ENCODE data around the gene PRPF8.

Gene PRPF8

GRCh38 chr17:1684378-1685189 is at the start of gene PRPF8:
TSS of gene PRPF8 (minus strand) at chr17:1684867. CDS start at chr17:1684571, 296 bp downstream.
- H3K9me3 ChIP-seq (ENCODE audit: control insufficient read depth in 1 of 2, low read length in 2 of 2) = no peaks in the 10 kb centered on the region
- peak within 1 kb of the TSS; percentile 91 for H3K27ac ChIP-seq (ENCODE audit: low read depth, low read length)
- peak within 1 kb of the TSS; percentile 84 to 94 for H3K9ac ChIP-seq (ENCODE audit: low read depth in 1 of 2, low read length in 2 of 2)
- H3K36me3 ChIP-seq (ENCODE audit: control insufficient read depth in 1 of 2, insufficient read depth in 2 of 2, low read length in 2 of 2) = peaks cover 30 to 33% of the 10 kb centered on the region in 2 donors
- H3K4me1 ChIP-seq (ENCODE audit: control insufficient read depth in 1 of 2, insufficient read depth in 2 of 2, low read length in 2 of 2) = peaks cover 8 to 13% of the 10 kb centered on the region in 2 donors
- peak within 1 kb of the TSS; percentile 84 to 95 for H3K4me3 ChIP-seq (ENCODE audit: low read depth in 1 of 2, low read length in 2 of 2)
- no peaks in the 10 kb centered on the region for H3K27me3 ChIP-seq (ENCODE audit: control insufficient read depth in 1 of 2, insufficient read depth in 2 of 2, low read length in 2 of 2)

GRCh38 chr17:1733759-1734158 is 49.1 kb upstream of the PRPF8 start:
- Histone ChIP-seq H3K4me3 (ENCODE audit: low read depth in 1 of 2, low read length in 2 of 2) (no peak overlapping the region), H3K27ac (ENCODE audit: low read depth, low read length) (no peak overlapping the region), H3K9me3 (ENCODE audit: control insufficient read depth in 1 of 2, low read length in 2 of 2) (no peaks in the 10 kb centered on the region), H3K4me1 (ENCODE audit: control insufficient read depth in 1 of 2, insufficient read depth in 2 of 2, low read length in 2 of 2) (peaks cover 11 to 12% of the 10 kb centered on the region in 2 donors), H3K9ac (ENCODE audit: low read depth in 1 of 2, low read length in 2 of 2) (no peak overlapping the region), H3K36me3 (ENCODE audit: control insufficient read depth in 1 of 2, insufficient read depth in 2 of 2, low read length in 2 of 2) (peaks cover 5 to 40% of the 10 kb centered on the region in 2 donors), H3K27me3 (ENCODE audit: control insufficient read depth in 1 of 2, insufficient read depth in 2 of 2, low read length in 2 of 2) (no peaks in the 10 kb centered on the region)

GRCh38 chr17:1732833-1733321 is 48.2 kb upstream of the PRPF8 start:
- no peaks in the 10 kb centered on the region for H3K27me3 ChIP-seq (ENCODE audit: control insufficient read depth in 1 of 2, insufficient read depth in 2 of 2, low read length in 2 of 2)
- H3K4me1 ChIP-seq (ENCODE audit: control insufficient read depth in 1 of 2, insufficient read depth in 2 of 2, low read length in 2 of 2) = peaks cover 11 to 12% of the 10 kb centered on the region in 2 donors
- no peak overlapping the region for H3K4me3 ChIP-seq (ENCODE audit: low read depth in 1 of 2, low read length in 2 of 2)
- H3K9ac ChIP-seq (ENCODE audit: low read depth in 1 of 2, low read length in 2 of 2) = no peak overlapping the region
- H3K27ac ChIP-seq (ENCODE audit: low read depth, low read length) = no peak overlapping the region
- H3K36me3 ChIP-seq (ENCODE audit: control insufficient read depth in 1 of 2, insufficient read depth in 2 of 2, low read length in 2 of 2) = peaks cover 3 to 45% of the 10 kb centered on the region in 2 donors
- H3K9me3 ChIP-seq (ENCODE audit: control insufficient read depth in 1 of 2, low read length in 2 of 2) = no peaks in the 10 kb centered on the region

- Histone ChIP-seq H3K4me1 (ENCODE audit: control insufficient read depth in 1 of 2, insufficient read depth in 2 of 2, low read length in 2 of 2) (peaks cover 11 to 13% of the 10 kb centered on the region in 2 donors), H3K4me3 (ENCODE audit: low read depth in 1 of 2, low read length in 2 of 2) (no peak overlapping the region), H3K9ac (ENCODE audit: low read depth in 1 of 2, low read length in 2 of 2) (no peak overlapping the region), H3K27me3 (ENCODE audit: control insufficient read depth in 1 of 2, insufficient read depth in 2 of 2, low read length in 2 of 2) (no peaks in the 10 kb centered on the region), H3K36me3 (ENCODE audit: control insufficient read depth in 1 of 2, insufficient read depth in 2 of 2, low read length in 2 of 2) (peaks cover 0 to 45% of the 10 kb centered on the region in 2 donors), H3K9me3 (ENCODE audit: control insufficient read depth in 1 of 2, low read length in 2 of 2) (no peaks in the 10 kb centered on the region), H3K27ac (ENCODE audit: low read depth, low read length) (no peak overlapping the region)
Observed at GRCh38 chr17:1732241-1732832, 47.7 kb upstream of the PRPF8 start.

GRCh38 chr17:1731194-1731506 is 46.5 kb upstream of the PRPF8 start:
- no peak overlapping the region for H3K4me3 ChIP-seq (ENCODE audit: low read depth in 1 of 2, low read length in 2 of 2)
- no peaks in the 10 kb centered on the region for H3K9me3 ChIP-seq (ENCODE audit: control insufficient read depth in 1 of 2, low read length in 2 of 2)
- peaks cover 4 to 45% of the 10 kb centered on the region in 2 donors for H3K36me3 ChIP-seq (ENCODE audit: control insufficient read depth in 1 of 2, insufficient read depth in 2 of 2, low read length in 2 of 2)
- peaks cover under 1 to 7% of the 10 kb centered on the region in 2 donors for H3K4me1 ChIP-seq (ENCODE audit: control insufficient read depth in 1 of 2, insufficient read depth in 2 of 2, low read length in 2 of 2)
- no peak overlapping the region for H3K27ac ChIP-seq (ENCODE audit: low read depth, low read length)
- H3K9ac ChIP-seq (ENCODE audit: low read depth in 1 of 2, low read length in 2 of 2) = no peak overlapping the region
- no peaks in the 10 kb centered on the region for H3K27me3 ChIP-seq (ENCODE audit: control insufficient read depth in 1 of 2, insufficient read depth in 2 of 2, low read length in 2 of 2)

- Histone ChIP-seq H3K36me3 (ENCODE audit: control insufficient read depth in 1 of 2, insufficient read depth in 2 of 2, low read length in 2 of 2) (peaks cover 4 to 43% of the 10 kb centered on the region in 2 donors), H3K4me1 (ENCODE audit: control insufficient read depth in 1 of 2, insufficient read depth in 2 of 2, low read length in 2 of 2) (peaks cover 5 to 11% of the 10 kb centered on the region in 2 donors), H3K4me3 (ENCODE audit: low read depth in 1 of 2, low read length in 2 of 2) (no peak overlapping the region)
Observed at GRCh38 chr17:1730326-1731193, 45.9 kb upstream of the PRPF8 start.

GRCh38 chr17:1729966-1730325 is 45.3 kb upstream of the PRPF8 start:
- Histone ChIP-seq H3K9me3 (ENCODE audit: control insufficient read depth in 1 of 2, low read length in 2 of 2) (no peaks in the 10 kb centered on the region), H3K27me3 (ENCODE audit: control insufficient read depth in 1 of 2, insufficient read depth in 2 of 2, low read length in 2 of 2) (no peaks in the 10 kb centered on the region), H3K4me1 (ENCODE audit: control insufficient read depth in 1 of 2, insufficient read depth in 2 of 2, low read length in 2 of 2) (peaks cover 9 to 17% of the 10 kb centered on the region in 2 donors), H3K27ac (ENCODE audit: low read depth, low read length) (peak overlapping the region; percentile 42), H3K36me3 (ENCODE audit: control insufficient read depth in 1 of 2, insufficient read depth in 2 of 2, low read length in 2 of 2) (peaks cover 4 to 39% of the 10 kb centered on the region in 2 donors), H3K9ac (ENCODE audit: low read depth in 1 of 2, low read length in 2 of 2) (no peak overlapping the region), H3K4me3 (ENCODE audit: low read depth in 1 of 2, low read length in 2 of 2) (no peak overlapping the region)

More at GRCh38 chr17:1730326-1731193, 45.9 kb upstream of the PRPF8 start:
- H3K9ac ChIP-seq (ENCODE audit: low read depth in 1 of 2, low read length in 2 of 2) = peak overlapping the region in 1 of 2 donors; percentile 18
- H3K9me3 ChIP-seq (ENCODE audit: control insufficient read depth in 1 of 2, low read length in 2 of 2) = no peaks in the 10 kb centered on the region
- peak overlapping the region; percentile 80 for H3K27ac ChIP-seq (ENCODE audit: low read depth, low read length)
- H3K27me3 ChIP-seq (ENCODE audit: control insufficient read depth in 1 of 2, insufficient read depth in 2 of 2, low read length in 2 of 2) = no peaks in the 10 kb centered on the region

GRCh38 chr17:1727876-1728630 is 43.4 kb upstream of the PRPF8 start:
- Histone ChIP-seq H3K9me3 (ENCODE audit: control insufficient read depth in 1 of 2, low read length in 2 of 2) (no peaks in the 10 kb centered on the region), H3K36me3 (ENCODE audit: control insufficient read depth in 1 of 2, insufficient read depth in 2 of 2, low read length in 2 of 2) (peaks cover 4 to 31% of the 10 kb centered on the region in 2 donors), H3K27me3 (ENCODE audit: control insufficient read depth in 1 of 2, insufficient read depth in 2 of 2, low read length in 2 of 2) (no peaks in the 10 kb centered on the region), H3K27ac (ENCODE audit: low read depth, low read length) (no peak overlapping the region), H3K9ac (ENCODE audit: low read depth in 1 of 2, low read length in 2 of 2) (no peak overlapping the region), H3K4me3 (ENCODE audit: low read depth in 1 of 2, low read length in 2 of 2) (no peak overlapping the region), H3K4me1 (ENCODE audit: control insufficient read depth in 1 of 2, insufficient read depth in 2 of 2, low read length in 2 of 2) (peaks cover 15 to 23% of the 10 kb centered on the region in 2 donors)

GRCh38 chr17:1727258-1727789 is 42.7 kb upstream of the PRPF8 start:
- peaks cover 4 to 29% of the 10 kb centered on the region in 2 donors for H3K36me3 ChIP-seq (ENCODE audit: control insufficient read depth in 1 of 2, insufficient read depth in 2 of 2, low read length in 2 of 2)

More at GRCh38 chr17:1727258-1727789, 42.7 kb upstream of the PRPF8 start:
- Histone ChIP-seq H3K9me3 (ENCODE audit: control insufficient read depth in 1 of 2, low read length in 2 of 2) (no peaks in the 10 kb centered on the region), H3K4me1 (ENCODE audit: control insufficient read depth in 1 of 2, insufficient read depth in 2 of 2, low read length in 2 of 2) (peaks cover 15 to 28% of the 10 kb centered on the region in 2 donors), H3K4me3 (ENCODE audit: low read depth in 1 of 2, low read length in 2 of 2) (no peak overlapping the region), H3K27ac (ENCODE audit: low read depth, low read length) (no peak overlapping the region), H3K27me3 (ENCODE audit: control insufficient read depth in 1 of 2, insufficient read depth in 2 of 2, low read length in 2 of 2) (no peaks in the 10 kb centered on the region), H3K9ac (ENCODE audit: low read depth in 1 of 2, low read length in 2 of 2) (no peak overlapping the region)

Measured in duodenal mucosa (tissue), 2 donors.